Erythroblast (primary cell): Measurements from ENCODE around the gene RSAD1.

Experiments used
- GATA1 ChIP-seq: IDR thresholded peaks from 2 replicates; pipeline ENCODE4 v1.6.1; 2011; ENCODE audit warnings: low read depth, mild to moderate bottlenecking, control low read depth, low read length, moderate library complexity
- POLR2A ChIP-seq: IDR thresholded peaks from 2 replicates; pipeline ENCODE4 v1.6.1; 2011; ENCODE audit warnings: mild to moderate bottlenecking, low read length

DNA sequence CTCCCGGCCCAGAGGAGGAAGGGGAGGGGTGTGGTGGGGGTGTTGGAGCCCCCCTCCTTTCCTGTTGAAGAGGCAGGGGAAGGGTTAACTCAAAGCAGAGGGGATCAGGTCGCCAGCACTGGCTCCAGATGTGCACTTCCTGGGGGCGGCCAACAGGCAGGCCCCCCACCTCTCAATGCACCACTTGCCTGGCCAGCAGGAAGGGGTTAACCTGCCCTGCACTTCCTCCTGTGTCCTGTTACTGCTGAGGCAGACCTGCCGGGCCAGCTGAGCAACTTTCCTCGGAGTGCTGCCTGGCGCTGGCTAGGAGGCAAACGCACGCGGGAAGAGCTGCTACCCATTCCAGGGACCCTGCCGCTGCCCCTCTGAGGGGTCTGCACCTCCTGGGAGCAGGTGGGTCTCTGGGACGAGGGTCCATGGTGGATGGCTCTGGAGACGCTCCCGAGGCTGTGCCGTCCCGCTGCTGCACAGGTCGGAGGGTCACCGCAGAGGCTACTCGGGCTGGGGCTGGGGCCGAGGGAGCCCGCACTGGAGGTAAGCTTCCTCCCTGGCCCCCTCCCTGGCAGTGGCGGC, 53.9 kb downstream of the RSAD1 start, which contains the start of gene EPN3:
- TF ChIP-seq POLR2A (no peak), GATA1 (no peak)
